Spleen (tissue), 11 donors: Measurements from ENCODE around the gene SEC22A. TPM values are rescaled to one million over a fixed set of nuclear protein-coding genes. Genes with fewer than 3 reads are reported as not detected.
A peak's percentile ranks its signal among the peaks of the same experiment; 100 is the strongest.

Experiments
- DNase-seq: peaks from one replicate; pipeline ENCODE4 v3.0.0-alpha.2; 2020
- H3K27ac ChIP-seq, 8 donors: fragments of 200-600 bp; sonication (generic) in 7 of 8; 1 replicate in 4 of 8; 2 replicates in 4 of 8; pipeline versions ENCODE4 v1.5.0 to v1.8.0; 2016 to 2021; ENCODE audit warnings: inconsistent platforms in 4 of 8, mild to moderate bottlenecking in 4 of 8, moderate library complexity in 1 of 8
- H3K27me3 ChIP-seq, 7 donors: fragments of 200-600 bp; sonication (generic) in 6 of 7; replicated peaks in 1 of 7; 1 replicate in 4 of 7; 2 replicates in 3 of 7; pipeline versions ENCODE4 v1.5.0 to v1.8.0; 2016 to 2021; ENCODE audit warnings: inconsistent platforms in 3 of 7, mild to moderate bottlenecking in 1 of 7
- H3K36me3 ChIP-seq, 6 donors: fragments of 200-600 bp; sonication (generic) in 5 of 6; 1 replicate in 4 of 6; 2 replicates in 2 of 6; pipeline versions ENCODE4 v1.5.0 to v1.8.0; 2016 to 2021; ENCODE audit warnings: inconsistent platforms in 2 of 6
- H3K4me1 ChIP-seq, 6 donors: fragments of 200-600 bp; sonication (generic) in 5 of 6; 1 replicate in 3 of 6; 2 replicates in 3 of 6; pipeline versions ENCODE4 v1.5.0 to v1.8.0; 2016 to 2021; ENCODE audit warnings: inconsistent platforms in 3 of 6
- H3K4me3 ChIP-seq, 8 donors: fragments of 200-600 bp; sonication (generic) in 7 of 8; 1 replicate in 4 of 8; 2 replicates in 4 of 8; pipeline versions ENCODE4 v1.5.0 to v1.8.0; 2016 to 2021; ENCODE audit warnings: inconsistent platforms in 4 of 8, mild to moderate bottlenecking in 4 of 8, moderate library complexity in 2 of 8
- H3K9me3 ChIP-seq, 8 donors: fragments of 200-600 bp; sonication (generic) in 7 of 8; 1 replicate in 4 of 8; 2 replicates in 4 of 8; pipeline versions ENCODE4 v1.5.0 to v1.8.0; 2016 to 2021; ENCODE audit warnings: inconsistent platforms in 4 of 8
- POLR2A ChIP-seq, 3 donors: fragments of 450-650 bp; IDR thresholded peaks; one replicate each; pipeline ENCODE4 v1.5.1; 2017; ENCODE audit warnings: antibody characterized with exemption in 3 of 3, mild to moderate bottlenecking in 1 of 3
- POLR2AphosphoS5 ChIP-seq, 3 donors: sonication (generic); formaldehyde crosslinking; IDR thresholded peaks; one replicate each; pipeline ENCODE4 v1.5.1; 2017; ENCODE audit warnings: antibody characterized with exemption in 3 of 3
- WGBS, 5 donors: extraction: QIAGEN DNeasy Blood & Tissue Kit in 3 of 5; methylation state at CpG; one replicate each; pipeline versions ENCODE4 v1.1.5 to v1.1.7; 2013 to 2018; 5-methylcytosine and 5-hydroxymethylcytosine counted together
- intact Hi-C: fragments of 100-400 bp; cut with DNase I; formaldehyde crosslinking; loops from one replicate; pipeline ENCODE4 v1.15.0; 2023; ENCODE audit warnings: low total_unique reads
- polyA plus RNA-seq, 3 donors: library from polyadenylated mRNA; stranded (reverse); fragments of 200-250 nt; gene quantifications; one replicate each; pipeline ENCODE4 v1.2.1, GENCODE V29; 2013
- total RNA-seq, 7 donors: library from RNA; depleted of rRNA in 3 of 7; stranded (reverse); fragments of >200 nt in 3 of 7; fragmentation: NEBNext Ultra II Directional in 4 of 7; extraction: Animal tissue kit (Norgen Biotek cat#: 25700) in 4 of 7; gene quantifications; one replicate each; pipeline versions ENCODE4 v1.1.0 to v1.2.1, GENCODE V29; 2016 to 2021
- TF ChIP-seq, protein P1 (sequence below), 11 experiments: fragments of 200-600 bp in 7 of 11; fragments of 450-650 bp in 4 of 11; sonication (generic) in 4 of 11; IDR thresholded peaks in 8 of 11; conservative IDR thresholded peaks in 3 of 11; 1 replicate in 7 of 11; 2 replicates in 4 of 11; pipeline versions ENCODE4 v1.4.0 to v1.8.0; 2016 to 2021; ENCODE audit warnings: antibody characterized with exemption in 11 of 11, inconsistent platforms in 4 of 11, mild to moderate bottlenecking in 1 of 11
- donor health status: healthy with polysubstance abuse.
- donor health status: DM: no; HTN: no; CAD: no; lungs with moderate emphysema.
- donor health status: DM: no; HTN: no; CAD: no.
- donor health status: Bipolar disorder and iron deficiency.
- donor health status: healthy.
- donor health status: DM: no; HTN: no; CAD: no.
- donor health status: DM: yes; HTN: yes; CAD: no.

The SEC22A gene
- total and polyA plus RNA-seq, 10 donors = 6.8 to 40.6 (median 14.2) TPM

GRCh38 chr3:123315271-123315595 lies 113.5 kb downstream of the SEC22A start:
- Histone ChIP-seq H3K4me3 (no peak overlapping the region), H3K36me3 (peaks cover 0 to 9% (median 0%) of the 10 kb centered on the region in 6 donors), H3K4me1 (no peaks in the 10 kb centered on the region), H3K9me3 (no peaks in the 10 kb centered on the region), H3K27me3 (peaks cover 0 to 40% (median 0%) of the 10 kb centered on the region in 7 donors), H3K27ac (no peak overlapping the region)
- 44 to 70% (median 61%) methylated on average over 4 of the region's 4 CpGs for WGBS, 5 donors
- DNase-seq = peak; percentile 15
- intact Hi-C loops = no loop called here
- TF ChIP-seq POLR2A (IDR thresholded peaks at IDR 0.05) = no peak
- TF ChIP-seq, protein P1, sequence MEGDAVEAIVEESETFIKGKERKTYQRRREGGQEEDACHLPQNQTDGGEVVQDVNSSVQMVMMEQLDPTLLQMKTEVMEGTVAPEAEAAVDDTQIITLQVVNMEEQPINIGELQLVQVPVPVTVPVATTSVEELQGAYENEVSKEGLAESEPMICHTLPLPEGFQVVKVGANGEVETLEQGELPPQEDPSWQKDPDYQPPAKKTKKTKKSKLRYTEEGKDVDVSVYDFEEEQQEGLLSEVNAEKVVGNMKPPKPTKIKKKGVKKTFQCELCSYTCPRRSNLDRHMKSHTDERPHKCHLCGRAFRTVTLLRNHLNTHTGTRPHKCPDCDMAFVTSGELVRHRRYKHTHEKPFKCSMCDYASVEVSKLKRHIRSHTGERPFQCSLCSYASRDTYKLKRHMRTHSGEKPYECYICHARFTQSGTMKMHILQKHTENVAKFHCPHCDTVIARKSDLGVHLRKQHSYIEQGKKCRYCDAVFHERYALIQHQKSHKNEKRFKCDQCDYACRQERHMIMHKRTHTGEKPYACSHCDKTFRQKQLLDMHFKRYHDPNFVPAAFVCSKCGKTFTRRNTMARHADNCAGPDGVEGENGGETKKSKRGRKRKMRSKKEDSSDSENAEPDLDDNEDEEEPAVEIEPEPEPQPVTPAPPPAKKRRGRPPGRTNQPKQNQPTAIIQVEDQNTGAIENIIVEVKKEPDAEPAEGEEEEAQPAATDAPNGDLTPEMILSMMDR (IDR thresholded peaks at IDR 0.05 in 8 of 11, conservative IDR thresholded peaks at IDR 0.05 in 3 of 11) = no peak

GRCh38 chr3:123317716-123318115 lies 116.0 kb downstream of the SEC22A start:
- H3K27me3 ChIP-seq = peaks cover 0 to 57% (median 0%) of the 10 kb centered on the region in 7 donors
- H3K36me3 ChIP-seq = peaks cover 0 to 9% (median 0%) of the 10 kb centered on the region in 6 donors
- intact Hi-C loops = no loop called here
- TF ChIP-seq, protein P1 (IDR thresholded peaks at IDR 0.05 in 8 of 11, conservative IDR thresholded peaks at IDR 0.05 in 3 of 11) = no peak
- TF ChIP-seq POLR2AphosphoS5 (IDR thresholded peaks at IDR 0.05) (no peak), POLR2A (IDR thresholded peaks at IDR 0.05) (no peak)
- H3K9me3 ChIP-seq = no peaks in the 10 kb centered on the region
- WGBS, 5 donors = 84 to 94% (median 88%) methylated on average over 14 of the region's 14 CpGs
- no peak overlapping the region for H3K4me3 ChIP-seq
- no peak overlapping the region for H3K27ac ChIP-seq
- H3K4me1 ChIP-seq = no peaks in the 10 kb centered on the region
- DNase-seq = peak; percentile 54

DNA sequence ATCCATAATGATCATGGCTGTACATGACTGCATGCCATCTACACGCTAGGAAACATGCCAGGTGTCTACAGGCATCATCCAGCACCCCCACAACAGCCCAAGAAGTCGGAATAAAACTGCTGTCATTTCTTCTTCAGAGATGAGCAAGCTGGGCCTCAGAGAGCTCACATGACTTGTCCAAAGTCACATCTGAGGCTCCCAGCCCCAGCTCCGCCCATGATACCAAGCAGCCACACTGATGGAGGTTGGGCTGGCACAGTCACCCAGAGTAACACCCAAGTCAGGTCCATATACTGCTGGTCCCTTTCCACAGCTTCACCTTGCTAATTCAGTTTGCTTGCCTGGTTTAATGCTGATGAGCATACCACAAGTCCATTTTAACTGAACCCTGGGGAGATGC lies 116.6 kb downstream of the SEC22A start:
- Histone ChIP-seq H3K27ac (no peak overlapping the region), H3K36me3 (peaks cover 0 to 9% (median 0%) of the 10 kb centered on the region in 6 donors), H3K9me3 (no peaks in the 10 kb centered on the region), H3K4me1 (no peaks in the 10 kb centered on the region), H3K4me3 (no peak overlapping the region), H3K27me3 (peaks cover 0 to 53% (median 0%) of the 10 kb centered on the region in 7 donors)
- TF ChIP-seq POLR2AphosphoS5 (IDR thresholded peaks at IDR 0.05) (no peak), POLR2A (IDR thresholded peaks at IDR 0.05) (no peak)
- TF ChIP-seq, protein P1 (IDR thresholded peaks at IDR 0.05 in 8 of 11, conservative IDR thresholded peaks at IDR 0.05 in 3 of 11) = no peak
- intact Hi-C loops = no loop called here
- DNase-seq = peak; percentile 35
- WGBS, 5 donors = 65 to 90% (median 79%) methylated on average over 2 to 3 of the region's 3 CpGs

GRCh38 chr3:123319760-123320159 lies 118.0 kb downstream of the SEC22A start:
- H3K27me3 ChIP-seq = peaks cover 0 to 40% (median 0%) of the 10 kb centered on the region in 7 donors
- no peaks in the 10 kb centered on the region for H3K9me3 ChIP-seq
- no peak overlapping the region for H3K4me3 ChIP-seq
- intact Hi-C loops = no loop called here
- H3K36me3 ChIP-seq = peaks cover 0 to 2% (median 0%) of the 10 kb centered on the region in 6 donors
- peak; percentile 45 for DNase-seq
- no peaks in the 10 kb centered on the region for H3K4me1 ChIP-seq
- WGBS, 5 donors = 50 to 81% (median 67%) methylated on average over 10 of the region's 10 CpGs
- TF ChIP-seq POLR2AphosphoS5 (IDR thresholded peaks at IDR 0.05) (no peak), POLR2A (IDR thresholded peaks at IDR 0.05) (no peak)
- TF ChIP-seq, protein P1 (IDR thresholded peaks at IDR 0.05 in 8 of 11, conservative IDR thresholded peaks at IDR 0.05 in 3 of 11) = no peak
- H3K27ac ChIP-seq = no peak overlapping the region
